Measurements from ENCODE around the gene THOC7. TPM values are rescaled to one million over a fixed set of nuclear protein-coding genes. Genes with fewer than 3 reads are reported as not detected.

The THOC7 gene
- total and polyA plus RNA-seq, 2 donors (not counting 3 experiments of a cell fraction or from before 2014, with no cell fraction given), result 16.9 to 68.7 TPM

DNA sequence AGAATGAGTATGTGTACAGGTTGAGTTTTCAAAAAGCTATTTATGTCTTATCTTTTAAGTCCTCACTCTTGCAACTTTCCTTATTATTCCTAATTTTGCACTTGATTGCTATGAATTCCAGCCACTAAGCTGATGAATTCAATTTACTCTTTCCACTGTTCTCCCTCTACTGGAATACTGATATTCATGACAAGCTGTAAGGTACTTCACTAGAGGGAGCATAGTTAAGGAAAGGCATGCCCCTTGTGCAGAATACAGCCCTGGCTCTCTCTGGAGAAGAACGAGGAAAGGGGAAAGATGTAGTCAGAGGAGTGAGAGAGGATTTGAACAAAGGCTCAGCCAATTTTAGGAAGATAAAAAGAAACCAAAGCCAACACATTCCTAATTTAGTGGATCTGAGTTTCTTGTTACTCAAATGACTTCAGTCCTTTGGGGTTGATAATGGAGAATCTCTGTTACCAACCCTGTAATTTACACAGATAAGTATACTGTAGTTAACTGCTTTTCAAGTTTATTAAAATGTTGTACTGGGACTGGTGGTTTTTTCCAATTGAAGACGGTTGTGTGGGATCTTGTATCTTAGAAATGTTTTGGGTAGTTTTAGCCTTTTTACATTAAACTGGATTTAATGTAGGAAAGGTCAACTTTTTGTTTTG, 44.6 kb upstream of the THOC7 start:
- Histone ChIP-seq H3K4me2 (ENCODE audit: insufficient read depth, low read length) (no peak overlapping the region), H3K9ac (replicated peaks; ENCODE audit: extremely low read depth, insufficient read depth, low read length) (no peak overlapping the region), H2AFZ (ENCODE audit: low read depth, low read length) (no peak overlapping the region), H3K27ac (ENCODE audit: insufficient read depth, low read depth, low read length) (no peak overlapping the region), H3K9me1 (replicated peaks; ENCODE audit: control insufficient read depth, extremely low read depth, insufficient read depth, low read length) (no peaks in the 10 kb centered on the region), H4K20me1 (replicated peaks; ENCODE audit: control insufficient read depth, extremely low read depth, insufficient read depth, low read length) (no peaks in the 10 kb centered on the region), H3K36me3 (ENCODE audit: control insufficient read depth in 2 of 2, extremely low read depth in 1 of 2, insufficient read depth in 2 of 2, low read length in 2 of 2) (no peaks in the 10 kb centered on the region), H3K9me3 (replicated peaks; ENCODE audit: control insufficient read depth, insufficient read depth, low read length) (no peaks in the 10 kb centered on the region), H3K4me3 (replicated peaks in 1 of 3; ENCODE audit: insufficient read depth in 1 of 3, low read depth in 1 of 3, low read length in 3 of 3) (no peak overlapping the region), H3K79me2 (ENCODE audit: control insufficient read depth, insufficient read depth, low read length) (peaks cover 10% of the 10 kb centered on the region), H3K4me1 (ENCODE audit: control insufficient read depth, extremely low read depth, insufficient read depth, low read length) (peaks cover 20% of the 10 kb centered on the region), H3K27me3 (ENCODE audit: control insufficient read depth in 2 of 2, insufficient read depth in 2 of 2, low read length in 2 of 2) (no peaks in the 10 kb centered on the region)
- intact Hi-C loops (cut with micrococcal nuclease) (no loop called here), dilution Hi-C loops (cut with MboI; ENCODE audit: extremely low pct_ligation_motif_present, low sequenced_read_pairs) (no loop called here)
- no TSS peak for BruUV-seq (replicated peaks)
- TF ChIP-seq MAX (IDR thresholded peaks at IDR 0.05; ENCODE audit: insufficient read depth, insufficient read length) (no peak), EZH2 (IDR thresholded peaks at IDR 0.05; ENCODE audit: borderline replicate concordance, low read depth, low read length, severe bottlenecking) (no peak), JUN (IDR thresholded peaks at IDR 0.05; ENCODE audit: borderline replicate concordance, insufficient read depth, insufficient read length, low read depth) (no peak), MYC (IDR thresholded peaks at IDR 0.05; ENCODE audit: low read depth, low read length) (no peak), POLR2AphosphoS5 (IDR thresholded peaks at IDR 0.05; ENCODE audit: insufficient read depth, low read depth, low read length) (no peak), GATA2 (IDR thresholded peaks at IDR 0.05; ENCODE audit: insufficient read depth, insufficient read length, low read depth, low read length) (no peak)
- no peak for FAIRE-seq
- DNase-seq (ENCODE audit: low read depth, low spot score), result peak; percentile 41
- POLR2A ChIA-PET, result no interaction called here
- CTCF ChIA-PET, result interaction anchor here (0.5 to 1.1 kb wide), 10 partner anchors 10 to 92 kb away, joined by 3 to 6 read pairs (median 3); partner anchors contain the start of genes ATXN7, C3orf49 and THOC7
